Skin epidermis (tissue), 12 donors: ENCODE results near the gene MBOAT7.

Experiments used
- H3K27ac ChIP-seq, 21 experiments: fragments of 200-600 bp; sonication (generic) in 11 of 21; one replicate each; pipeline ENCODE4 v1.5.0; 2020; ENCODE audit warnings: mild to moderate bottlenecking in 3 of 21, inconsistent platforms in 2 of 21, moderate library complexity in 2 of 21
- H3K4me3 ChIP-seq, 7 experiments: fragments of 200-600 bp; sonication (generic) in 2 of 7; one replicate each; pipeline ENCODE4 v1.5.0; 2020; ENCODE audit warnings: inconsistent platforms in 2 of 7, mild to moderate bottlenecking in 2 of 7, moderate library complexity in 1 of 7

MBOAT7 gene

GRCh38 chr19:54128796-54129616 lies 60.4 kb downstream of the MBOAT7 start:
- H3K27ac ChIP-seq: no peak overlapping the region
- H3K4me3 ChIP-seq: no peak overlapping the region

- no peak overlapping the region for H3K27ac ChIP-seq
Observed at GRCh38 chr19:54128441-54128725, 61.0 kb downstream of the MBOAT7 start.

DNA sequence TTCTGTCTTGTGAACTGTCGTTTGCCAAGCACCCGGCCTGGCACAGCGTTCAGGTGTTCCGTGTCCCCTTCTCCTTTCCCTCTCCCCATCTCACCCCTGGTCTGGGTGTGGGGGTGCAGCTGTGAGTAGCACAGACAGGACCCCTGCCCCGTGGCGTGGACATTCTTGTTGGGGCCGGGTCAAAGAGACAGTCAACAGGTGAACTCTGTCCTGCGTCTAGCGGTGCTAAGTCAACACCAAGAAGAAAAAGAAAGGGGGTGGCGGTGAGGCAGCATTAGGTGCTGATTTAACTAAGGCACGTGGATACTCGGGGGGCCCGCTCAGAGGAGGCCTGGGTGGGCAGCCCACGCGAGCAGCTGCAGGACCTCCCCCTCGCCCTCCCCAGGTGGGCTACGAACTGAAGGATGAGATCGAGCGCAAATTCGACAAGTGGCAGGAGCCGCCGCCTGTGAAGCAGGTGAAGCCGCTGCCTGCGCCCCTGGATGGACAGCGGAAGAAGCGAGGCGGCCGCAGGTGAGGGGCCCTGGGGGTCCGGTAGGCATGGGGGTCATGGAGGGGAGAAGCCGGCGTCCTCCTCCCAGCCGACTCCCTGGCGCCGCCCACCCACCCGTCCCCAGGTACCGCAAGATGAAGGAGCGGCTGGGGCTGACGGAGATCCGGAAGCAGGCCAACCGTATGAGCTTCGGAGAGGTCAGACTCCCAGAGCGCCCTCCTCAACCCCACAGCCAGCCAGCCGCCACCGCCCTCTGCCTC lies 61.5 kb downstream of the MBOAT7 start:
- Histone ChIP-seq H3K4me3 (no peak overlapping the region), H3K27ac (no peak overlapping the region)

More at GRCh38 chr19:54128441-54128725, 61.0 kb downstream of the MBOAT7 start:
- no peak overlapping the region for H3K4me3 ChIP-seq

DNA sequence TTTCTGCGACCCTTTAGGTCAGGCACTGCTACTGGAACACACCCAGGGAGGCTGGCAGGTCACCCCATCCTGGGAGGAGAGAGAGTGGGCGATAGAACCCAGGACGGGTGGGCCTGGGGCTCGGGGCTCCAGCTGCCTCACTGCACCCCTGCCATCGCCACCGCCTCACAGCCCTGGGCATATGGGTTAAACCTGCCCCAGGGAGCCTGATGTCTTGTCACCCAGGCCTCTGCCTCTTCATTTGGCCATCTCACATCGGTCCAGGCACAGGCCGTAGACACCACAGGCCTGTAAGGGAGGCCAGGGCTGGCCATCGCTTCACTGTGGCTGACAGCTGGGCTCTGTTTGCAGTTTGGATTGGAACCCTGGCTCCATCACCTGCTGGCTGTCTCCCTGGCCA lies 63.7 kb downstream of the MBOAT7 start:
- Histone ChIP-seq H3K4me3 (no peak overlapping the region), H3K27ac (no peak overlapping the region)

- H3K27ac ChIP-seq: no peak overlapping the region
Observed at GRCh38 chr19:54124393-54124792, 65.0 kb downstream of the MBOAT7 start.

DNA sequence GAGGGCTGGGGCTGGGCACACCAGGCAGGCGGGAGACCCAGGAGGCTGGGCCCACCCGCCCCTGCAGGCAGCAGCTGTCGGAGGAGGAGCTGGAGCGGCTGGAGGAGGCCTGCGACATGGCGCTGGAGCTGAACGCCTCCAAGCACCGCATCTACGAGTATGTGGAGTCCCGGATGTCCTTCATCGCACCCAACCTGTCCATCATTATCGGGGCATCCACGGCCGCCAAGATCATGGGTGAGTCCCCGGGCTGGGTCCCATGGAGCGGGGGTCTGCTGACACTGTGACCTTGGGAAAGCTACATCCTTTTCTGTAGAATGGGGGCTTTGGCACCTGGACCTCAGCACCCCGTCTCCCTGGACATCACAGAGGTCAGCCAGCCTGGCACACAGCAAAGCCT lies 65.7 kb downstream of the MBOAT7 start:
- Histone ChIP-seq H3K4me3 (no peak overlapping the region), H3K27ac (no peak overlapping the region)

More at GRCh38 chr19:54124393-54124792, 65.0 kb downstream of the MBOAT7 start:
- no peak overlapping the region for H3K4me3 ChIP-seq
